Right renal cortex interstitium (tissue), 3 donors: ENCODE data around the gene THAP4. TPM values are rescaled to one million over a fixed set of nuclear protein-coding genes. Genes with fewer than 3 reads are reported as not detected.

ENCODE experiments used
- DNase-seq, 3 donors: peaks; one replicate each; pipeline ENCODE4 v3.0.0-alpha.2; 2013; ENCODE audit warnings: low read depth in 3 of 3, low spot score in 2 of 3
- polyA plus RNA-seq, 3 donors: library from polyadenylated mRNA; unstranded; fragments of 120-200 nt; gene quantifications; one replicate each; pipeline ENCODE4 v1.2.1, GENCODE V29; 2013; ENCODE audit not compliant: insufficient read length in 3 of 3

THAP4 gene
- polyA plus RNA-seq, 3 donors = 57.9 to 69.0 (median 58.4) TPM

DNA sequence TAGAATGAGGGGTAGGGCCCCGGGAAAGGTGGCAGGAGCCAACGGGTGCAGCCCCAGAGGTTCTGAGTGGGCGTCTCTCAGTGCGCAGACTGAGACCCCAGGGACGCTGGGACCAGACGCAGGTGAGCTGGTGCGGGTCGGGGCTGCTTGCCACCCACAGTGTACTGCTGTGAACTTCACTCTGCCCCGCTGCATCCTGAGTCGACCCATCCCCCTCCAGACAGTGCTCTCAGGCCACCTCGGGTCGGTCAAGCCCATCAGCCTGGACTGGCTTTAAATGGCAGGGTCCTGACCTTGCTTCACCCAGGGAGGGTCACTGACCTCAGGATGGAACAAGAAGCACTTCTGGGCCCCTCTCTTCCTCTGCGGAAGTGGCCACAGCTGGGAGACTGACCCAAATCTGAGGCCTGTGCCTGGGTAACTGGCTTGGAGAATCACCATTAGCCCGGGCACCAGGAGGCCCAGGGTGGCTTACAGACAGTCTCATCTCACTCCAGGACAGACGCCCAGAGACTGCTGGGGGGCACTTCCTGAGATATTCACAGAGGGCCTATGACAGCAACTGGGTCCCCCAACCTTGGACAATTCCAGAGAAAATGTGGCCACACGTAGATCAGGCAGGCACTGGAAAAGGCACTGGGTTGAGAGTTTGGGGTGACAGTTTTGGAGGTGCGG, 102.1 kb downstream of the THAP4 start:
- no peak for DNase-seq

Other genes with a start within 250 kb of the THAP4 start
- gene STK25, start 128.6 kb downstream of the THAP4 start, polyA plus RNA-seq = 100 to 1,000 TPM; 189 to 218 (median 216) TPM
- gene BOK, start 78.4 kb downstream of the THAP4 start, polyA plus RNA-seq = 10 to 100 TPM; 15.9 to 20.4 (median 20.0) TPM
- 10 to 100 TPM; 60.7 to 65.5 (median 61.1) TPM for gene ATG4B, start 535 bp upstream of the THAP4 start, polyA plus RNA-seq
- 10 to 100 TPM; 32.7 to 39.0 (median 37.4) TPM for gene DTYMK, start 49.7 kb upstream of the THAP4 start, polyA plus RNA-seq
- 10 to 100 TPM; 37.5 to 43.5 (median 40.0) TPM for gene ING5, start 64.9 kb upstream of the THAP4 start, polyA plus RNA-seq
- 10 to 100 TPM; 27.5 to 38.9 (median 28.1) TPM for gene D2HGDH, start 97.5 kb upstream of the THAP4 start, polyA plus RNA-seq
- under 1 TPM; 0.22 to 0.40 (median 0.37) TPM for gene GAL3ST2, start 139.7 kb upstream of the THAP4 start, polyA plus RNA-seq
- 1 to 10 TPM in 2 of 3 donors, under 1 TPM in 1; 0.92 to 1.8 (median 1.3) TPM for gene NEU4, start 172.0 kb upstream of the THAP4 start, polyA plus RNA-seq
- under 1 TPM in 1 of 3 donors, not detected in 2; 0.15 TPM for gene PDCD1, start 221.7 kb upstream of the THAP4 start, polyA plus RNA-seq
- gene RTP5, start 232.6 kb upstream of the THAP4 start, polyA plus RNA-seq = not detected